Endothelial cell of umbilical vein (primary cell): ENCODE data around the gene ANKLE2. TPM values are rescaled to one million over a fixed set of nuclear protein-coding genes. Genes with fewer than 3 reads are reported as not detected.

ENCODE experiments used
- BruUV-seq: library from RNA; stranded (reverse); fragments of 400-500 nt; replicated peaks from 2 replicates; lab custom pipeline; 2021; lab: Mats Ljungman, UMichigan
- CTCF ChIA-PET: fragments of 300-600, 350-600 bp; sonication (Branson Sonifier 250); formaldehyde crosslinking; loops from one replicate; lab custom pipeline; 2021; ENCODE audit warnings: antibody characterized with exemption, inconsistent platforms; lab: Charles Lee
- POLR2A ChIA-PET: fragments of 300-600, 350-600 bp; sonication (Branson Sonifier 250); formaldehyde crosslinking; loops from one replicate; lab custom pipeline; 2021; ENCODE audit warnings: antibody characterized with exemption, inconsistent platforms; lab: Charles Lee
- DNase-seq: peaks from one replicate; pipeline ENCODE4 v3.0.0-alpha.2; 2011; ENCODE audit warnings: low read depth, low spot score
- FAIRE-seq: peaks from 2 replicates; lab custom pipeline; 2011; peaks lifted over from hg19 to GRCh38; lab: Jason Lieb, UNC
- H2AFZ ChIP-seq: 2 replicates; pipeline ENCODE4 v1.6.0; 2012; ENCODE audit warnings: low read depth, low read length, control low read depth, inconsistent platforms
- H3K27ac ChIP-seq: 2 replicates; pipeline ENCODE4 v1.5.1; 2011; ENCODE audit warnings: low read depth, mild to moderate bottlenecking, control low read depth, low read length, moderate library complexity; ENCODE audit not compliant: insufficient read depth
- H3K27me3 ChIP-seq, 2 experiments: 2 replicates each; pipeline versions ENCODE4 v1.6.0 to v1.6.1; 2011; ENCODE audit warnings: low read length in 2 of 2, mixed read lengths in 1 of 2; ENCODE audit not compliant: control insufficient read depth in 2 of 2, insufficient read depth in 2 of 2
- H3K36me3 ChIP-seq, 2 experiments: 2 replicates in 1 of 2; 3 replicates in 1 of 2; pipeline ENCODE4 v1.5.1; 2011; ENCODE audit warnings: low read length in 2 of 2, mild to moderate bottlenecking in 1 of 2, moderate library complexity in 1 of 2; ENCODE audit not compliant: control insufficient read depth in 2 of 2, insufficient read depth in 2 of 2; ENCODE audit errors: extremely low read depth in 1 of 2
- H3K4me1 ChIP-seq: 3 replicates; pipeline ENCODE4 v1.5.1; 2011; ENCODE audit warnings: mild to moderate bottlenecking, low read length; ENCODE audit not compliant: control insufficient read depth, insufficient read depth; ENCODE audit errors: extremely low read depth
- H3K4me2 ChIP-seq: 2 replicates; pipeline ENCODE4 v1.6.1; 2011; ENCODE audit warnings: low read length, control low read depth, mixed read lengths; ENCODE audit not compliant: insufficient read depth
- H3K4me3 ChIP-seq, 3 experiments: fragments of 200-600 bp in 1 of 3; sonication (generic), shearing (Covaris generic) in 1 of 3; replicated peaks in 1 of 3; 2 replicates each; pipeline ENCODE4 v1.5.1; 2011 to 2016; ENCODE audit warnings: control low read depth in 3 of 3, low read length in 3 of 3, mild to moderate bottlenecking in 2 of 3, inconsistent platforms in 1 of 3, low read depth in 1 of 3, moderate library complexity in 1 of 3; ENCODE audit not compliant: insufficient read depth in 1 of 3
- H3K79me2 ChIP-seq: 2 replicates; pipeline ENCODE4 v1.6.0; 2012; ENCODE audit warnings: low read length, inconsistent platforms; ENCODE audit not compliant: control insufficient read depth, insufficient read depth
- H3K9ac ChIP-seq: replicated peaks from 2 replicates; pipeline ENCODE3; 2011; ENCODE audit warnings: low read length, control low read depth; ENCODE audit not compliant: insufficient read depth; ENCODE audit errors: extremely low read depth
- H3K9me1 ChIP-seq: replicated peaks from 3 replicates; pipeline ENCODE4 v1.6.0; 2011; ENCODE audit warnings: mild to moderate bottlenecking, low read length; ENCODE audit not compliant: control insufficient read depth, insufficient read depth; ENCODE audit errors: extremely low read depth
- H3K9me3 ChIP-seq: replicated peaks from 2 replicates; pipeline ENCODE4 v1.5.1; 2012; ENCODE audit warnings: low read length, inconsistent platforms; ENCODE audit not compliant: control insufficient read depth, insufficient read depth
- H4K20me1 ChIP-seq: replicated peaks from 2 replicates; pipeline ENCODE3; 2011; ENCODE audit warnings: mild to moderate bottlenecking, low read length; ENCODE audit not compliant: control insufficient read depth, insufficient read depth; ENCODE audit errors: extremely low read depth
- CTCF ChIP-seq, 2 donors: IDR thresholded peaks; 1 replicate in 1 of 2; 2 replicates in 1 of 2; pipeline ENCODE4 v1.5.1; 2011; ENCODE audit warnings: low read length in 2 of 2, mild to moderate bottlenecking in 2 of 2, moderate library complexity in 2 of 2, control low read depth in 1 of 2, inconsistent platforms in 1 of 2, low read depth in 1 of 2; ENCODE audit not compliant: insufficient read depth in 1 of 2; ENCODE audit errors: extremely low read depth in 1 of 2
- EZH2 ChIP-seq: IDR thresholded peaks from 2 replicates; pipeline ENCODE4 v1.6.1; 2012; ENCODE audit warnings: borderline replicate concordance, low read depth, mild to moderate bottlenecking, moderate library complexity, low read length, inconsistent platforms; ENCODE audit not compliant: severe bottlenecking
- FOS ChIP-seq: IDR thresholded peaks from 2 replicates; pipeline ENCODE4 v1.6.1; 2011; ENCODE audit warnings: mild to moderate bottlenecking, low read length, moderate library complexity, borderline replicate concordance; ENCODE audit not compliant: insufficient read depth
- GATA2 ChIP-seq: IDR thresholded peaks from 2 replicates; pipeline ENCODE4 v1.7.0; 2011; ENCODE audit warnings: low read depth, mild to moderate bottlenecking, moderate library complexity, mixed read lengths, low read length; ENCODE audit not compliant: insufficient read length, insufficient read depth
- JUN ChIP-seq: IDR thresholded peaks from 2 replicates; pipeline ENCODE4 v1.6.1; 2011; ENCODE audit warnings: borderline replicate concordance, low read depth; ENCODE audit not compliant: insufficient read length, insufficient read depth
- MAX ChIP-seq: IDR thresholded peaks from 2 replicates; pipeline ENCODE4 v1.6.1; 2011; ENCODE audit not compliant: insufficient read depth, insufficient read length
- POLR2A ChIP-seq: IDR thresholded peaks from 2 replicates; pipeline ENCODE4 v1.6.1; 2012; ENCODE audit warnings: low read depth, mild to moderate bottlenecking, control low read depth, low read length
- POLR2AphosphoS5 ChIP-seq: IDR thresholded peaks from 2 replicates; pipeline ENCODE4 v1.6.1; 2012; ENCODE audit warnings: low read depth, mild to moderate bottlenecking, control low read depth, low read length, moderate library complexity; ENCODE audit not compliant: insufficient read depth
- dilution Hi-C: fragments of 300-500 bp; cut with MboI; formaldehyde crosslinking; loops from one replicate; pipeline ENCODE4 v1.15.0; 2019; ENCODE audit warnings: low sequenced_read_pairs; ENCODE audit not compliant: extremely low pct_ligation_motif_present
- intact Hi-C: fragments of 100-400 bp; cut with micrococcal nuclease; formaldehyde crosslinking; loops from one replicate; pipeline ENCODE4 v1.10.0; 2022
- polyA plus RNA-seq, 4 experiments: library from polyadenylated mRNA; depleted of rRNA in 3 of 4; stranded (reverse) in 3 of 4; unstranded in 1 of 4; fragments of >200 nt; gene quantifications; 2 replicates each; pipeline versions ENCODE4 v1.2.1 to v1.2.3, GENCODE V29; 2011 to 2012; ENCODE audit warnings: missing spikeins in 1 of 4
- total RNA-seq: library from RNA; stranded (reverse); gene quantifications from 2 replicates; pipeline ENCODE4 v1.2.3, GENCODE V29; 2021

Gene ANKLE2
- total and polyA plus RNA-seq, 2 donors (not counting 3 experiments of a cell fraction or from before 2014, with no cell fraction given) = 75.8 to 112 TPM

- H3K79me2 ChIP-seq = no peaks in the 10 kb centered on the region
- no TSS peak for BruUV-seq
- H3K27ac ChIP-seq = no peak overlapping the region
- H3K9me1 ChIP-seq = no peaks in the 10 kb centered on the region
- ChIA-PET CTCF (interaction anchor here (1.1 kb wide), 1 partner anchor 11 kb away, joined by 3 read pairs; no protein-coding TSS in a partner anchor), POLR2A (no interaction called here)
- H3K4me1 ChIP-seq = no peaks in the 10 kb centered on the region
- no peak overlapping the region for H3K9ac ChIP-seq
- H3K9me3 ChIP-seq = no peaks in the 10 kb centered on the region
- no peaks in the 10 kb centered on the region for H4K20me1 ChIP-seq
- no peak for TF ChIP-seq EZH2
- intact Hi-C loops (no loop called here), dilution Hi-C loops (no loop called here)
- no peaks in the 10 kb centered on the region for H3K27me3 ChIP-seq
- FAIRE-seq = no peak
- no peak overlapping the region for H2AFZ ChIP-seq
- H3K4me3 ChIP-seq = no peak overlapping the region
- H3K36me3 ChIP-seq = peaks cover 31 to 58% of the 10 kb centered on the region in 2 experiments
- H3K4me2 ChIP-seq = no peak overlapping the region
- no peak for DNase-seq
These were observed 14.0 kb upstream of the ANKLE2 start for GRCh38 chr12:132775502-132776229.

- Histone ChIP-seq H3K4me3 (no peak overlapping the region), H2AFZ (no peak overlapping the region), H3K9ac (no peak overlapping the region), H3K4me2 (no peak overlapping the region), H3K4me1 (no peaks in the 10 kb centered on the region), H3K27ac (no peak overlapping the region), H3K9me3 (no peaks in the 10 kb centered on the region), H3K27me3 (no peaks in the 10 kb centered on the region), H3K9me1 (no peaks in the 10 kb centered on the region), H4K20me1 (no peaks in the 10 kb centered on the region), H3K36me3 (peaks cover 26 to 49% of the 10 kb centered on the region in 2 experiments), H3K79me2 (no peaks in the 10 kb centered on the region)
- DNase-seq (no peak), FAIRE-seq (no peak)
- dilution Hi-C loops (no loop called here), intact Hi-C loops (no loop called here)
- no peak for TF ChIP-seq FOS
- TF ChIP-seq EZH2 = no peak
- TF ChIP-seq MAX = no peak
- TF ChIP-seq GATA2 = no peak
- TF ChIP-seq CTCF (IDR thresholded peaks at IDR 0.05; ENCODE audit: extremely low read depth in 1 of 2, insufficient read depth in 1 of 2, low read depth in 1 of 2, low read length in 2 of 2) = no peak
- TF ChIP-seq JUN = no peak
- no peak for TF ChIP-seq POLR2A
- no peak for TF ChIP-seq POLR2AphosphoS5
- BruUV-seq = no TSS peak
- POLR2A ChIA-PET = no interaction called here
- CTCF ChIA-PET = interaction anchor here (1.1 kb wide), 1 partner anchor 10 kb away, joined by 3 read pairs; no protein-coding TSS in a partner anchor
These were observed 13.1 kb upstream of the ANKLE2 start for GRCh38 chr12:132774646-132775275.
